Testis (tissue), 3 donors: ENCODE measurements around the gene ST3GAL2. TPM values are rescaled to one million over a fixed set of nuclear protein-coding genes. Genes with fewer than 3 reads are reported as not detected.

ENCODE experiments used
- DNase-seq: peaks from one replicate; pipeline ENCODE4 v3.0.0-alpha.2; 2019
- H3K27ac ChIP-seq, 2 donors: fragments of 200-600 bp; sonication (generic); one replicate each; pipeline ENCODE4 v1.5.1; 2019
- H3K27me3 ChIP-seq: fragments of 200-600 bp; sonication (generic); one replicate; pipeline ENCODE4 v1.5.1; 2019
- H3K36me3 ChIP-seq: fragments of 200-600 bp; sonication (generic); one replicate; pipeline ENCODE4 v1.5.1; 2017; ENCODE audit warnings: low read depth; ENCODE audit errors: missing control alignments
- H3K4me1 ChIP-seq: fragments of 200-600 bp; sonication (generic); one replicate; pipeline ENCODE4 v1.5.1; 2019
- H3K4me3 ChIP-seq, 2 donors: fragments of 200-600 bp; sonication (generic); one replicate each; pipeline ENCODE4 v1.5.1; 2017 to 2019
- H3K9me3 ChIP-seq: fragments of 200-600 bp; sonication (generic); one replicate; pipeline ENCODE4 v1.5.1; 2017
- POLR2A ChIP-seq: fragments of 450-650 bp; IDR thresholded peaks from one replicate; pipeline ENCODE4 v1.6.1; 2017; ENCODE audit warnings: antibody characterized with exemption, mild to moderate bottlenecking, moderate library complexity
- WGBS, 2 donors: methylation state at CpG; one replicate each; pipeline ENCODE4 v1.1.5; 2018; 5-methylcytosine and 5-hydroxymethylcytosine counted together
- intact Hi-C: fragments of 100-400 bp; cut with DNase I; formaldehyde crosslinking; loops from one replicate; pipeline ENCODE4 v1.15.1; 2023; ENCODE audit warnings: low total_unique reads
- polyA plus RNA-seq: library from polyadenylated mRNA; stranded (reverse); fragments of 350-450 nt; fragmentation: Illumina TruSeq; extraction: RNeasy Lipid Tissue Mini Kit (QIAGEN cat#74804); gene quantifications from one replicate; pipeline ENCODE4 v1.2.3, GENCODE V29; 2014; ENCODE audit warnings: low read depth, low replicate concordance; ENCODE audit not compliant: insufficient read depth
- total RNA-seq, 2 donors: library from RNA; depleted of rRNA; stranded (reverse); fragments of >200 nt; gene quantifications; one replicate each; pipeline ENCODE4 v1.2.3, GENCODE V29; 2016
- TF ChIP-seq, protein P1 (sequence below), 3 experiments: fragments of 450-650 bp in 2 of 3; fragments of 200-600 bp in 1 of 3; sonication (generic) in 1 of 3; IDR thresholded peaks; one replicate each; pipeline ENCODE4 v1.5.1; 2016 to 2019; ENCODE audit warnings: antibody characterized with exemption in 3 of 3, mild to moderate bottlenecking in 2 of 3, moderate library complexity in 1 of 3

ST3GAL2 gene
- total and polyA plus RNA-seq, 3 donors from 2014 or later, result 20.2 to 46.2 (median 32.5) TPM

DNA sequence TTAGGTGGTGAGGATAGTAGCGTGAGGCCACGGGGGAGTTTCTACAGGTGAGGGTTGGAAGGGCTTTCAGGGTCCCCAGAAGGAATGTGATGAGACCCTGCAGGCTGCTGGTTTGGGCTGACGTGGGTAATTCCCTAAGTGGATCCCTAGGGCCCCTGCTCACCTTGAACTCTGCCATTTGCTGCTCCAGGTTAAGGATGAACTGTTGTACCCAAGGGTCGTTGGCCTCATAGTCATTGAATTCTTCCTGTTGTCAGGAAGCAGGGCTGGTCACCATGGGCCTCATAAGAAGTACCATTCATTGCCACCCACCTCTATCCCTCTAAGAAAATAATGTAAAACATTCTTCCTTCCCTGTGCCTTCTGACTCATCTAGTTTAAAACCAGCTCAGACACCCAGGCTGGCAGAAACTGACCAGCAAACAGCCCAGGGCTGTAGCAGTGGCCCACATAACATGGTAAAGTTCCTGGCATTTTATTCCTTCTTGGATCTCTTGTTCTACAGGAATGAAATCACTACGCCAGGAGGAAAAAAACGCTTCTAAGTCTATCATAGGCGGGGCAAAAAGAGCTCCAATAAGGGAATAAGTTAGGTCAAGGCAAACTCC is 43.1 kb upstream of the ST3GAL2 start:
- no peaks in the 10 kb centered on the region for H3K9me3 ChIP-seq
- WGBS, 2 donors, result 85 to 89% methylated on average over 7 of the region's 7 CpGs
- H3K27me3 ChIP-seq, result no peaks in the 10 kb centered on the region
- H3K4me1 ChIP-seq, result no peaks in the 10 kb centered on the region
- H3K4me3 ChIP-seq, result no peak overlapping the region
- DNase-seq, result no peak
- intact Hi-C loops, result no loop called here
- TF ChIP-seq, protein P1, sequence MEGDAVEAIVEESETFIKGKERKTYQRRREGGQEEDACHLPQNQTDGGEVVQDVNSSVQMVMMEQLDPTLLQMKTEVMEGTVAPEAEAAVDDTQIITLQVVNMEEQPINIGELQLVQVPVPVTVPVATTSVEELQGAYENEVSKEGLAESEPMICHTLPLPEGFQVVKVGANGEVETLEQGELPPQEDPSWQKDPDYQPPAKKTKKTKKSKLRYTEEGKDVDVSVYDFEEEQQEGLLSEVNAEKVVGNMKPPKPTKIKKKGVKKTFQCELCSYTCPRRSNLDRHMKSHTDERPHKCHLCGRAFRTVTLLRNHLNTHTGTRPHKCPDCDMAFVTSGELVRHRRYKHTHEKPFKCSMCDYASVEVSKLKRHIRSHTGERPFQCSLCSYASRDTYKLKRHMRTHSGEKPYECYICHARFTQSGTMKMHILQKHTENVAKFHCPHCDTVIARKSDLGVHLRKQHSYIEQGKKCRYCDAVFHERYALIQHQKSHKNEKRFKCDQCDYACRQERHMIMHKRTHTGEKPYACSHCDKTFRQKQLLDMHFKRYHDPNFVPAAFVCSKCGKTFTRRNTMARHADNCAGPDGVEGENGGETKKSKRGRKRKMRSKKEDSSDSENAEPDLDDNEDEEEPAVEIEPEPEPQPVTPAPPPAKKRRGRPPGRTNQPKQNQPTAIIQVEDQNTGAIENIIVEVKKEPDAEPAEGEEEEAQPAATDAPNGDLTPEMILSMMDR (IDR thresholded peaks at IDR 0.05), result no peak
- no peak for TF ChIP-seq POLR2A
- no peak overlapping the region for H3K27ac ChIP-seq
- H3K36me3 ChIP-seq, result no peaks in the 10 kb centered on the region

DNA sequence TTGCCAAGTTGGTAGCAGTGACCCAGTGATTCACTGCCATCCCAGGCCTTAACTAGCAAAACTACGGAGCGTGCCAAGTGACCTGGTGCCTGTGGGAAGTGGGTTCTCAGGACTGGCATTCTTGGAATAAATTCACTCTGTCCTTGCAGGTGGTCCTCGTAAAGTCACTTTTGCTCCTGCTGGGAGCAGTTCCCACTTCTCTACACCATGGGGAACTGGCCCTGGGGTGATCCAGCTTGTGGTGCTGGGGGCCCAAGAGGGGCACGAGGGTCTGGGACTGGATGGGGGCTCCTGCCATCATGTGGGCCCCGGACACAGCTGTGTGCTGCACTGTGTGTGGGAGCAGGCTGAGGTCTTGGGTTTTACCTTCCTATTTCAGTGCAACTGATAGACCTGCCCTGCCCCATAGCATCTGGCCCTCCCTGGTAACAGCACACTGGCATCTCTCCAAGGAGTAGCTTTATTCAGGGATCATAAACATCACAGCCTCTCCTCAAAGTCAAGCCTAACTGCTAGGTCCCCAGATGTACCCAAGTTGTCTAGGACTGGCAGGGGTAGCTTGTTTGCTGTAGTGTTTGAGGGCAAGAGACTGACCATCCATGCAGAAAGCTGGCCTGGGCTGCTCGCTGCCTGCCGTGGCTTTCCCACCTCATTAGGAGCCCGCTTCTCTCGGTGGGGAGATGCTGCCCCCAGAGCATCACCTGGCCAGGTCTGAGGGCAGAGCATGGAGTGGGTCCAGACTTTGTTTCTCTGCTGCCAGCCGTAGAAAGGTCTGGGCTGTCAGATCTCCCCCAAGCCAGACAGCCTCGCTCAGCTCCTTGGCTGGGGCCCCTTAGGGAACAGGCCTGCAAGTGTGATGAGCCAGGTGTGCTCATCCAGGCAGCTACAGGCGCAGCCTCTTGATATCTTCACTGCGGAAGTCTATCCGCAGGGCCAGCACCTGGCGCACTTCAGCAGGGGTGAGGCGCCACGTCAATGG is 41.5 kb upstream of the ST3GAL2 start:
- Histone ChIP-seq H3K9me3 (no peaks in the 10 kb centered on the region), H3K36me3 (no peaks in the 10 kb centered on the region), H3K27me3 (no peaks in the 10 kb centered on the region), H3K4me1 (no peaks in the 10 kb centered on the region), H3K4me3 (no peak overlapping the region), H3K27ac (no peak overlapping the region)
- DNase-seq, result no peak
- intact Hi-C loops, result no loop called here
- TF ChIP-seq POLR2A, result no peak
- TF ChIP-seq, protein P1 (IDR thresholded peaks at IDR 0.05), result no peak
- 89 to 92% methylated on average over 13 to 17 of the region's 17 CpGs for WGBS, 2 donors

DNA sequence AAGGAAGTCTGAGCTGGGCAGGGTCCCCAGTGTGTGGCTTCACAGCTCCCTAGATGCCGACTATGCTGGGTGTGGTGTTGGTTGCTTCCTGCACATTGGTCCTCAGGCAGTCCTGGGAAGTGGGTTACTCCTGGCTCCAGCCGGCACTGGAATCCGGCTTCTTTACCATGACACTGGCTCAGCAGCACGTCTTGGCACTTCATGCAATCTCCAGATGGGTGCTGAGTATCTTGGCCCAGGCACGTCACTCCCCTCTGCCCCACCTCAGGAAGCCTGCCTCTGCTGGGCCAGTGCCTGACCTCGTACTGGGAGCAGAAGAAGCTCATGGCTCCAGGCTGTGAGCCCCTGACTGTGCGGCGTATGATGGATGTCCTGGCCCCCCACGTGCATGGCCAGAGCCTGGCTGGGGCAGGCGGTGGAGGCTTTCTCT is 40.0 kb upstream of the ST3GAL2 start:
- Histone ChIP-seq H3K4me3 (no peak overlapping the region), H3K27ac (no peak overlapping the region), H3K9me3 (no peaks in the 10 kb centered on the region), H3K27me3 (no peaks in the 10 kb centered on the region), H3K4me1 (no peaks in the 10 kb centered on the region), H3K36me3 (no peaks in the 10 kb centered on the region)
- TF ChIP-seq, protein P1 (IDR thresholded peaks at IDR 0.05), result no peak
- TF ChIP-seq POLR2A, result no peak
- DNase-seq, result no peak
- intact Hi-C loops, result no loop called here
- WGBS, 2 donors, result 56 to 60% methylated on average over 2 to 10 of the region's 10 CpGs

DNA sequence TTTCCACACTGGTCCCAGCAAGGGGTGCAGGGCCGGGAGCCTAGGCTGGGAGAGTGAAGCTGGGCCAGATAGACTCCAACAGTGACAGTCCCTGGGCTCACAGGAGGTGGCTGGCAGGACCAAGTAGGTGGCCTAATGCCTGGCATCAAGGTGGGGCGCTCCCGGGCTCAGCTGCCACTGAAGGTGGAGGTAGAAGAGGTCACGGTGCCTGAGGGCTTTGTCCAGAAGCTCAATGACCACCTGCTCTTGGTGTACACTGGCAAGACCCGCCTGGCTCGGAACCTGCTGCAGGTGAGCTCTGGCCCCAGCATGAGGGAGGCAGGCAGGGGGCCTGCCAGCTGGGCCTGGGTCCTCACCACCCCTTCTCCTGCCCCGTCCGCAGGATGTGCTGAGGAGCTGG is 39.3 kb upstream of the ST3GAL2 start:
- no peak for TF ChIP-seq POLR2A
- TF ChIP-seq, protein P1 (IDR thresholded peaks at IDR 0.05), result no peak
- H3K4me1 ChIP-seq, result no peaks in the 10 kb centered on the region
- intact Hi-C loops, result no loop called here
- no peak overlapping the region for H3K4me3 ChIP-seq
- H3K27ac ChIP-seq, result no peak overlapping the region
- H3K27me3 ChIP-seq, result no peaks in the 10 kb centered on the region
- WGBS, 2 donors, result 92% methylated on average over 8 of the region's 8 CpGs; no CpG with 5 or more reads in 1 of the 2 donors
- H3K9me3 ChIP-seq, result no peaks in the 10 kb centered on the region
- no peaks in the 10 kb centered on the region for H3K36me3 ChIP-seq
- DNase-seq, result no peak
